GM10847 (cell line): ENCODE data around the gene PIK3R2.

ENCODE experiments used
- POLR2A ChIP-seq: IDR thresholded peaks from 2 replicates; pipeline ENCODE4 v1.6.1; 2011; ENCODE audit not compliant: insufficient read length; ENCODE audit errors: extremely low read depth

PIK3R2 gene

GRCh38 chr19:18119717-18120105, 33.3 kb upstream of the PIK3R2 start:
- TF ChIP-seq POLR2A, result no peak

- TF ChIP-seq POLR2A, result no peak
Observed at GRCh38 chr19:18120127-18120526, 32.8 kb upstream of the PIK3R2 start.

DNA sequence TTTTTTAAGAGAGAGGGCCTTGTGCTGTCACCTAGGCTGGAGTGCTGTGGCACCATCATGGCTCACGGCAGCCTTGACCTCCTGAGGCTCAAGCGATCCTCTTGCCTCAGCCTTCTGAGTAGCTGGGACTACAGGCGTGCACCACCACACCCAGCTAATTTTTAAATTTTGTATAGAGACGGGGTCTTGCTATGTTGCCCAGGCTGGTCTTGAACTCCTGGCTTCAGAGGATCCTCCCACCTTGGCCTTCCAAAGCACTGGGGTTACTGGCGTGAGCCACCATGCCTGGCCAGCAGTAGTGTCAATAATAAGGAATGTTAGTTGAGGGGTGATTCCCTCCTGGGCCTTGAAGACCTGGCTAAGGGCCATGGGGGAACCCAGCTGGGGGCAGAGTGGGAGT, 31.8 kb upstream of the PIK3R2 start:
- no peak for TF ChIP-seq POLR2A

GRCh38 chr19:18122424-18122823, 30.5 kb upstream of the PIK3R2 start:
- no peak for TF ChIP-seq POLR2A

- no peak for TF ChIP-seq POLR2A
Observed at GRCh38 chr19:18122860-18123795, 29.8 kb upstream of the PIK3R2 start.

DNA sequence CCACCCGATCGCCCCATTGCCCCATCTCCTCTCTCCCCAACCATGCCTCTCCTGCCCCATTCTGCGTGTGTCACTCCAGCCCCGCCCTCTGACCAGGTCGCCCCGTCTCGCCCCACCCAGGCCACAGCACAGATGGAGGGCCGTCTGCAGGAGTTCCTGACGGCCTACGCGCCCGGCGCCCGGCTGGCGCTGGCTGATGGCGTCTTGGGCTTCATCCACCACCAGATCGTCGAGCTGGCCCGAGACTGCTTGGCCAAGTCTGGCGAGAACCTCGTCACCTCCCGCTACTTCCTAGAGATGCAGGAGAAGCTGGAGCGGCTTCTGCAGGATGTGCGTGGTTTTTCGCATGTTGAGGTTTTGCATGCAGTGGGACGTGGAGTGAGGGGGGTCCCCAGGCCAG, 29.1 kb upstream of the PIK3R2 start:
- TF ChIP-seq POLR2A, result no peak

- no peak for TF ChIP-seq POLR2A
Observed at GRCh38 chr19:18126097-18126496, 26.9 kb upstream of the PIK3R2 start.

DNA sequence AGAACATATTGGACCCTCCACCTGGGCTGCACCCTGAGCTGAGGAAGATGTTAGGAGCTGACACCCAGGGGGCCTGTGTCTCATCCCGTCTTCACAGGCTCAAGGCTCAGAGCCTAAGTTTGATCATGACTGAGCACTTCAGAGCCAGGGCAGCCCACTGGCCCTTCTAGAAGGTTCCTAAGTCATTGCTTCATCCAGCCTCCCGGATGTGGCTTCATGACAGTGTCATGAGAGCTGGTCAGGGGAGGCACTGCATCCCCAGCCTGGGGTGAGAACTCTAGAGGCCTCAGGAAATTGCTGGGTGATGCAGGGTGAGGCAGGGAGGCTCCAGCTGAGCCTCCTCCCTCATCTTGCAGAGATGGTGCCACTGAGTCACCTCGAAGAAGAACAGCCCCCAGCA, 24.9 kb upstream of the PIK3R2 start:
- no peak for TF ChIP-seq POLR2A

- TF ChIP-seq POLR2A, result no peak
Observed at GRCh38 chr19:18128805-18129204, 24.2 kb upstream of the PIK3R2 start.

GRCh38 chr19:18130523-18131242, 22.3 kb upstream of the PIK3R2 start:
- no peak for TF ChIP-seq POLR2A

GRCh38 chr19:18131841-18132596, 20.9 kb upstream of the PIK3R2 start:
- no peak for TF ChIP-seq POLR2A

- no peak for TF ChIP-seq POLR2A
Observed at GRCh38 chr19:18135712-18136584, 17.0 kb upstream of the PIK3R2 start.

- TF ChIP-seq POLR2A, result no peak
Observed at GRCh38 chr19:18137242-18137641, 15.7 kb upstream of the PIK3R2 start.

- no peak for TF ChIP-seq POLR2A
Observed at GRCh38 chr19:18137657-18138339, 15.2 kb upstream of the PIK3R2 start.
